ENCODE results near the gene SAFB. TPM values are rescaled to one million over a fixed set of nuclear protein-coding genes. Genes with fewer than 3 reads are reported as not detected.

SAFB gene
- total and polyA plus RNA-seq, 2 of the 4 experiments (the other 2 are of a cell fraction): 18.5 to 41.2 TPM

DNA sequence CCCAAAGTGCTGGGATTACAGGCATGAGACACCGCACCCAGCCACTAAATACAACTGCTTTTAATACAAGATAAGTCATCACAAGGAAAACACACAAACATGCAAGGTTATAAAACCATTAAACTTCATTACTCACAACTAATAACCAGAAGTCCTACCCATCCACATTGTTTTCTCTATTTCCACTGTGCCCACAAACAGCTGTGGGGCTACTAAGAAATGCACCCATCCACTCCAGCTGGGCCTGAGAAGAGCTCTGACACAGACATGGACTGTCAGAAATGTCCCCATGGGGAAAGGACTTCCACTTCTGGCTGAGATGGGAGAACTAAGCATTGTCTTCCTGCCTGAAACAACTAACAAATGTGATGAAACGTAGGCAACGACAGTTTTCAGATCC is 17.5 kb upstream of the SAFB start:
- Histone ChIP-seq H2BK20ac (ENCODE audit: low read depth, low read length) (no peak overlapping the region), H2AK9ac (replicated peaks; ENCODE audit: low read depth, low read length, poor library complexity) (no peak overlapping the region), H2BK5ac (ENCODE audit: low read depth, low read length, poor library complexity, severe bottlenecking) (no peak overlapping the region), H2AK5ac (ENCODE audit: low read depth, low read length) (no peak overlapping the region), H4K20me1 (ENCODE audit: insufficient read depth, low read length) (peaks cover 26% of the 10 kb centered on the region), H4K8ac (ENCODE audit: low read depth in 2 of 2, low read length in 2 of 2) (no peak overlapping the region), H3K4me3 (ENCODE audit: insufficient read depth, low read depth, low read length) (no peak overlapping the region), H2AFZ (replicated peaks; ENCODE audit: low read length, poor library complexity) (no peak overlapping the region), H3K9me3 (ENCODE audit: control insufficient read depth, insufficient read depth, low read length) (no peaks in the 10 kb centered on the region), H3K4me1 (ENCODE audit: control insufficient read depth, insufficient read depth, low read length) (no peaks in the 10 kb centered on the region), H3K4me2 (ENCODE audit: low read depth, low read length) (no peak overlapping the region), H3K27ac (ENCODE audit: insufficient read depth, low read length) (no peak overlapping the region), H3K18ac (ENCODE audit: low read depth, low read length) (no peak overlapping the region), H3K23ac (ENCODE audit: low read depth, low read length) (no peak overlapping the region), H3K56ac (ENCODE audit: extremely low read depth, insufficient read depth, low read length) (no peak overlapping the region), H3K36me3 (ENCODE audit: control insufficient read depth, insufficient read depth, low read length) (peaks cover 62% of the 10 kb centered on the region), H3K9me1 (ENCODE audit: insufficient read depth, low read length) (0 out of 2 replicates have a peak, but pooled peaks cover 3% of the 10 kb centered on the region), H3K27me3 (ENCODE audit: control insufficient read depth, insufficient read depth, low read length) (no peaks in the 10 kb centered on the region), H4K91ac (ENCODE audit: insufficient read depth, low read depth, low read length) (no peak overlapping the region), H4K5ac (ENCODE audit: low read depth, low read length) (no peak overlapping the region), H3K9ac (ENCODE audit: low read depth, low read length) (no peak overlapping the region), H2BK120ac (ENCODE audit: low read depth, low read length) (no peak overlapping the region), H3K4ac (ENCODE audit: low read depth, low read length) (no peak overlapping the region), H2BK15ac (ENCODE audit: low read depth, low read length) (no peak overlapping the region), H3K79me1 (ENCODE audit: low read depth in 1 of 2, low read length in 2 of 2) (peaks cover 27 to 50% of the 10 kb centered on the region in 2 experiments), H3K14ac (replicated peaks; ENCODE audit: low read depth, low read length) (no peak overlapping the region)
- intact Hi-C loops (cut with micrococcal nuclease): no loop called here
- ChIA-PET POLR2A (ENCODE audit: unreplicated experiment) (no interaction called here), CTCF (no interaction called here)
- no TSS peak for BruUV-seq (replicated peaks)
- dilution Hi-C loops (cut with HindIII; ENCODE audit: low sequenced_read_pairs, unreplicated experiment): no loop called here
- DNase-seq (no peak), ATAC-seq (ENCODE audit: low read depth) (no peak)
- in situ Hi-C loops (cut with MboI; ENCODE audit: low sequenced_read_pairs): no loop called here
- 100% methylated on average over 2 of the region's 3 CpGs; no CpG with 5 or more reads in 1 of the 2 experiments for WGBS, 2 experiments (ENCODE audit: extremely low coverage in 2 of 2, insufficient read length in 1 of 2)
- TF ChIP-seq RCOR1 (IDR thresholded peaks at IDR 0.05; ENCODE audit: insufficient replicate concordance, low read length) (no peak), MXI1 (IDR thresholded peaks at IDR 0.05; ENCODE audit: borderline replicate concordance, low read depth, low read length) (no peak), FOS (IDR thresholded peaks at IDR 0.05; ENCODE audit: low read depth, low read length) (no peak)
